Epithelial cell of proximal tubule (primary cell): Measurements from ENCODE around the gene CSF1. TPM values are rescaled to one million over a fixed set of nuclear protein-coding genes. Genes with fewer than 3 reads are reported as not detected.

Experiments used
- DNase-seq: peaks from one replicate; pipeline ENCODE4 v3.0.0-alpha.2; 2011; ENCODE audit warnings: low read depth
- H3K4me3 ChIP-seq: 2 replicates; pipeline ENCODE4 v1.5.1; 2011; ENCODE audit warnings: low read depth, mild to moderate bottlenecking, low read length
- CTCF ChIP-seq: conservative IDR thresholded peaks from 2 replicates; pipeline ENCODE4 v1.5.1; 2012; ENCODE audit warnings: low read depth, mild to moderate bottlenecking, low read length
- total RNA-seq: library from RNA; depleted of rRNA; stranded (reverse); fragments of >200 nt; gene quantifications from 2 replicates; pipeline ENCODE4 v1.2.3, GENCODE V29; 2015

Gene CSF1
- total RNA-seq, 1 donor from 2014 or later = 20.1 TPM

DNA sequence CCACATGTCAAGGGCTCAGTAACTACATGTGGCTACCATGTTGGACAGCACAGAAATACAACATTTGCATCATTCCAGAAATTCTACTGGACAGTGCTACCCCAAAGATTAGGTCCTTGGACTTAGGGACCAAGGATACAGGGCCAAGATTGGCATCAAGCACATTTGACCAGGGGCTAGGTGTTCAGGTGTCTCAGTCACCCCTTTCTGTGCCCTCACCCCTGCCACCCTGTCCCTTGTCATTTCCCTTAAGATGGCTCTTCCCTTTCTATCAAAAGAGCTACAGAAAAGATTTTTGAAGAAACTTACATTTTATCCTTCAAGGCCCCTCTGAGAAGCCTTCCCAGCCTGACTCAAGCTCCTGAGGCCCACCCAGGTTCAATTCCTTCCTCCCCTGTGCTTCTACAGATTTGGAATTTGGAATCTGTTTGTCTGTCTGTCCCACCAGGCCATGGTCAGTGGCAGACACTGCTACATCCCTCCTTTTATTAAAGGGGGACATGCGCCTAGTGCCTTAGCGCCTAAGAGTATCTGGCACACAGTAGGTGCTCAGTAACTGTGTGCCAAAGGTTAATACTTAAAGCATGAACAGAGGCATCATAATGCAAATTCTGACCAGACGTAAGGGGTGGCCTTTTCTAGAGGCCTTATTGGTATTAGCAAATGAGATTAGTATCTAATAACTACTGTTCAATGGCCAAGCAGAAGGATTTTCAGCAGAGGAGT is 21.4 kb downstream of the CSF1 start:
- no peak overlapping the region for H3K4me3 ChIP-seq
- no peak for TF ChIP-seq CTCF
- no peak for DNase-seq

- TF ChIP-seq CTCF = no peak
- H3K4me3 ChIP-seq = no peak overlapping the region
- no peak for DNase-seq
Observed at GRCh38 chr1:109932679-109933078, 22.0 kb downstream of the CSF1 start.

DNA sequence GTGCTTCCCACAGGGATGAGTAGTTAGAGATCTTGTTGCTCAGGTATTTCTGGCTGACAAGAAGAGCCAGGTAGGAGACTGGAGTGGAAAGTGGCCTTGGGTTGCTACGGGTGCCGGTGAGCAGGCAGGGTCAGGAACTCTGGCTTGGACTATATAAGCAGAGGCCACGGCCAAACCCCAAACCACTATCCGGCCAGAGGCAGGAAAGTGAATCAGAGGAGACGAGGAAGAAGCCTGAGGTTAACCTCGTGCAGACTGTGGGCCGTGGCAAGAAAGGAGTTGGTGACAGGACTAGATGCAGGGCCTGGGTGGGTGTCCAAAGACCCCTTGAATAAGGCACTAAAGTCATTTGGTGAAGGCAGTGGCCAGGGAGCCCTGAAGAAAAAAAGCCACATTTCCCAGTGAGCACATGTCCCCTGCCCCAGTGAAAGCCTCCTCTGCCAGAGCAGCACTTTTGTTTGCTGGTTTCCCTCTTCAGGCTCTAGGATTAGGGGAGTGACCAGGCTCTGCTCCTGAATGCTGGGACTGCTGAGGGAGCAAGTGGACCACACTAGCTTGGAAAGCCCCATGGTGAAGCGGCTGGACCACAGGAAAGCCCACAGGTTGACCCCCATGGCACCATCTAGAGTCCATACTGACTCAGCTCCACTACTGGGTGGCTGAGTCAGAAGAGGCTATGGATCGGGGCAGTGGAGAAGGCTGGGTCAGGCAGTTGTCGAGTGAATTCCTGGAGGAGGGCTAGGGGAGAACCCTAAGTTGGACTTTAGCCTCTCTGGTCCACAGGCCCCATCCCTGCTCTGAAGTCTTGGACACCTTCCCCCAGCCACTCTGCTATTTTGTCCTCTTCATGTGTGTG is 23.4 kb downstream of the CSF1 start:
- no peak overlapping the region for H3K4me3 ChIP-seq
- TF ChIP-seq CTCF = no peak
- peak; percentile 71 for DNase-seq

GRCh38 chr1:109935451-109935900 is 24.8 kb downstream of the CSF1 start:
- no peak for TF ChIP-seq CTCF
- no peak overlapping the region for H3K4me3 ChIP-seq
- DNase-seq = no peak

DNA sequence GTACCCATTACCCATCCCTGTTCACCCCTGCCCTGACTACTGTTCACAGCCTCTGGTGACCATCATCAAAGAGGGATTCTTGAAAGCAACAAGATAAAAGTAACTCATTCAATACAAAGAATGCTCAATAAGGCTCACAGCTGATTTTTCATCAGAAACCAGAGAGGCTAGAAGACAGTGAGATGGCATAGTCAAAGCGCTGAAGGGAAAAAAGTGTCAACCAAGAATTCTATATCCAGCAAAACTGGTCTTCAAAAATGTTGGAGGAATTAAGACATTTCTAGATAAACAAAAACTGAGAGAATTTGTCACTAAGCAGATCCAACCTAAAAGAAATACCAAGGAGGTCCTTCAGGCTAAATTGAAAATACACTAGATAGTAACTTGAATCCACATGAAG is 27.1 kb downstream of the CSF1 start:
- DNase-seq = no peak
- TF ChIP-seq CTCF = no peak

DNA sequence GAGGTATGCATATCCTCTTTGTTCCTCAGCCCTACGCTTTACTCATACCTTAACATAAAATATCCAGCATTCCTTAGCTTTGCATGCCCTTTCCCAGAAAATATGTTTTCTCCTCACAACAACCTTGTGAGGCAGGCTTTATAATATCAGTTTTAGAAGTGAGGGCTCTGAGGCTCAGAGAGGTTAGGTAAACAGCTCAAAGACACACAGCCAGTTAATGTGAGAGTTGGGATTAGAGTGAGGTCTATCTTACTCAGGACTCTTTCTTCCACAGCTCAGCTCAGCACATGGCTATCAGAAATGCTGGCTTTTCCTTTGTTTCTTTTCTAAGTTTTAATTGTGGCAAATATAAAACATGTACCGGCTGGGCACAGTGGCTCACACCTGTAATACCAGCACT is 27.9 kb downstream of the CSF1 start:
- no peak for DNase-seq
- TF ChIP-seq CTCF = no peak
- no peak overlapping the region for H3K4me3 ChIP-seq

More for the DNA sequence above, 27.1 kb downstream of the CSF1 start:
- no peak overlapping the region for H3K4me3 ChIP-seq

DNA sequence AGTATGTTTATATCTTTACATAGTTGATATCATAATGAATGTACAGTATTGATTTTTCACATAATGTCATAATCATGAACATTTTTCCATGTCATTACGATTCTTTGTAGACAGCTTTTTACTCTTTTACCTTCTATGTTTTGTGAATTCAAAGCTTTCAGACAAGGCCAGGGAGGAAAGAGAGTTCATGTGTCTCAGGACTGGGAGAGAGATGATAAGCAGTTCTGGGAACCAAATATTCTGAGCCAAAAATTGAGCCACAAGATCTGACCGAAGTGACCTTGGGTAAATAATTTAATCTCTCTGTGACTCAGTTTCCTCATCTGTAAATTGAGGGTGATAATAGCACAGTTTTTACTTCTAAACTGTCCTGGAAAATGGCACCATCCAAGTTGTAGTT is 31.8 kb downstream of the CSF1 start:
- DNase-seq = no peak
- no peak for TF ChIP-seq CTCF
- no peak overlapping the region for H3K4me3 ChIP-seq
